ENCODE measurements around the gene RNFT2.

- TF ChIP-seq CTCF (IDR thresholded peaks at IDR 0.05): no peak
- no peak for TF ChIP-seq POLR2A (IDR thresholded peaks at IDR 0.05)
Measured at GRCh38 chr12:116779597-116779996, 41.5 kb downstream of the RNFT2 start.

All from gastroesophageal sphincter (tissue), 3 donors.